Inflammatory macrophage (primary cell): ENCODE measurements around the gene BAHCC1.

Experiments
- DNase-seq, 2 donors: peaks; one replicate each; pipeline ENCODE4 v3.0.0-alpha.2; 2020 to 2022

Gene BAHCC1

DNA sequence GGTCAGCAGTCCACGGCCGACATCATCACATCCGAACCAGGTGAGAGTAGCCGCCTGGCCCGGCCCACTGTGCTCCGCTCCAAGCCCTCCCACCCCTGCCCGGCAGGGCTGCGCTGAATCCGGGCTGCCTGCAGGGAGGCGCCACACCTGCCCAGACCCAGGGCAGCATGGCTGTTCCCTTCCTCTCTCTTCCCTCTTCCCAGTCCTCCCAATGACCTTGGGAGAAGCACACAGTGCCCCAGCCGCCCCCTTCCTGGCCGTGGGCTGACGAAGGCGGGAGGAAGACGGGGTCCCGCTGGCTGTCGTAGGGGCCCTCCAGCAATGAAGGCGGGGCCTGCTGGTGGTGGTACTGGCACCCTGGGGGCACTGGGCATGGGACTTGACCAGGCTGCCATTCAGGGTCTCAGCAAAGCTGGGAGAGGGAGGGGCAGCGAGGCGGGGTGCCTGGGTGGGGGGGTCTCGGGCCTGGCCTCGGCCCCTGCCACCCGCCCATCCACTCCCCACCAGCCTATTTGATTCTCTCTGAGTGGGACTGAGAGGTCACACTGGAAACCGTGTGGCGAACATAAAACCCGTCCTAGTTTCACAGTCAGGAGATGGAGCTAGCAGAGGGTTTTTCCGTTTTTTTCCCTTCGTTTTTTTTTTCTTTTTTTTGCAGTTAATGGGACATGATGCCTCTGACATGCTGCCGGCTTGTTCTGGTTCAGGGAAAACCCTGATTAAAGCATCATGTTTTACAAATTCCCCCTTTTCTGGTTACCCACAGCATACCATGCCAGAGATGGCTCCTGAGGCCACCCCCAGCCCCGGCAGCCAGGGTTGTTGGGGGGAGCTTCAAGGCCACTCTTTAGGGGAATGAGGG is 50.6 kb downstream of the BAHCC1 start:
- no peak for DNase-seq

DNA sequence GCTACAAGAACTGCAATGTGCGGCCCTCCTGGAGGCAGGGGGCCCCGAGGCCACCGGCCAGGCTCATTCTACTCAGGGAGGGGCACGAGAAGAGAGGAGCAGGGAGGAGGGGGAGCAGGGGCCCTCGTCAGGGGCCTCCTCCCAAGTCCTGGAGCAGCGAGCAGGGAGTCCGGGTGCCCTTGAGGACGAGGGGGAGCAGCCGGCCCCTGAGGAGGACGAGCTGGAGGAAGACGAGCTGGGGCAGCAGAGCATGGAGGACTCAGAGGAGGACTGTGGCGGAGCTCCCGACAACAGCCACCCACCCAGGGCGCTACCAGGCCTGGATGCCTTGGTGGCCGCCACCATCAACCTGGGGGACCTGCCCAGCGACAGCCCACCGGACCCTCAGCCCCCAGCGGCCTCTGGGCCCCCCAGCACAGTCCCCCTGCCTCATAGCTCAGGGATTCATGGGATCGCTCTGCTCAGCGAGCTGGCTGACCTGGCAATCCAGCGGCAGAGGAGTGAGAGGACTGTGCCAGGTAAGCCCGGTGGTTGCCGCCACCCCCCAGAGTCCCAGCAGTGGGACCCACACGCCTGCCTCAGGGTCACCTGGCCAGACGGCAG is 52.2 kb downstream of the BAHCC1 start:
- DNase-seq: no peak

DNA sequence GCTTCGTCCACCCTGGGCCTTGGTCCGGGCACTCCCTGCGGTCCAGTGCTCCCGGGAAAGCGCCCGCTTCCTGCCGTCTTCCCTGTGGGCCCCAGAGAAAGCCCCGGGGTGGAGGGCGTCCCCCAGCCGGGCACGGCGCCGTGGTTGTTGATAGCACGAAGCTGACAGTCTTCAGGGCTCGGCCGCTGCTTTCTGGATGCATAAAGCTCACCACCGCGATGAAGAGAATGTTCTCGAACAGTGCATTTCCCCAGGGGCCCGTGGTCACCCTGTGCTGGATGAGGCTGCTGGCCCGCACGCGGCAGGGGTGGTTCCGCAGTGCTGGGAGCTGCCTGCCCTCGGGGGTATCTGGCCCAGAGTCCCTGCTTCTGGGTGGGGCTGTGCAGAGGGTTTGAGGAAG is 53.2 kb downstream of the BAHCC1 start:
- DNase-seq: no peak

DNA sequence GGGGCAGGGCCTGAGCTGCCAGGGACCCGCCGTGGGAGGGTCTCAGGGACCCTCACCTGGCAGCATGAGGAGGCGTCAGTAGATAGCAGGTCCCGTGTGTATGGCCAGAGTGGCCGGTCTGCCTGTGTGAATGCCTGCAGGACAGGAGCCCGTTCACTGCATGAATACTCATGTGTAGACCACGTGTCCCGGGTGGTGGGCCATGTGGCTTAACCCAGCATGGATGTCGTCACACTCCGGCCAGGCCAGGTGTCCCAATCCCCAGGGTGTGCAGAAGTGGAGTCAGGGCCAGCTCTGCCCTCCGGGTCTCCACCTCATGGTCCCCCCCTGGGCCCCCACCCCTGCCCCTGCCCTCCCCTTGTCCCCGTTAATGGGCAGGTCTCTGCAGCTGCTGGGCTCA is 53.7 kb downstream of the BAHCC1 start:
- no peak for DNase-seq

DNA sequence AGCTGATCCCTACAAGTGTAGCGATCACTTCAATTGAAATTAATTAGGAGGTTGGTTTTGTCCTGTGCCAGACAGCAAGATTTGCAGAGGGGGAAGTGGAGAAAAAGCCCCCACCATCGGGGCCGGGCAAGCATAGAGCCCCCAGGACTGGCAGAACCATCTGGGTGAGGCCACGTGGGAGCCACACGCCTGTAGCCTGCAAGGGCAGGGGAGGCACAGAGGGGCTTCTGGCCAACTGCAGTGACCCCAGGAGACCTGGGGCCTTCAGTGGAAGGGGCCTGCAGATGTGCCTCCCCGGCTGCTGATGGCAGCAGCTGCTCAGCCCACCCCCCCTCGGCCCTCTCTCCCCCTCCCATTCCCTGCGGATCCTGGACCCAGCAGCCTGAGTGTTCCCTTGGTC is 54.1 kb downstream of the BAHCC1 start:
- DNase-seq: no peak

DNA sequence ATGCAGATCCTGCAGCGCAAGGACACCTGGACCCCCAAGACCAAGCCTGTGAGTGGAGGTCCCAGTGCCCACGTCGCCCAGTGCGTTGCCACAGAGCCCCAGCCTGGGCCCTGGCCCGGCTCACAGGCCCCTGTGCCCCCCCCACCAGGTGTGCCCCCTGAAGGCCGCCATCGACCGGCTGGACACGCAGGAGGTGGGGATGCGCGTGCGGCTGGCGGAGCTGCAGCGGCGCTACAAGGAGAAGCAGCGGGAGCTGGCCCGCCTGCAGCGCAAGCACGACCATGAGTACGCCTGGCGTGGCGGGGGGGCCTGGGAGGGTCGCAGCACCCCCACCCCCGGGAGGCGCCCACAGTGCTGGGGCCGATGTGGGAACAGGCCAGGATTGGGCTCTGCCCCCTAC is 56.6 kb downstream of the BAHCC1 start:
- DNase-seq: no peak

DNA sequence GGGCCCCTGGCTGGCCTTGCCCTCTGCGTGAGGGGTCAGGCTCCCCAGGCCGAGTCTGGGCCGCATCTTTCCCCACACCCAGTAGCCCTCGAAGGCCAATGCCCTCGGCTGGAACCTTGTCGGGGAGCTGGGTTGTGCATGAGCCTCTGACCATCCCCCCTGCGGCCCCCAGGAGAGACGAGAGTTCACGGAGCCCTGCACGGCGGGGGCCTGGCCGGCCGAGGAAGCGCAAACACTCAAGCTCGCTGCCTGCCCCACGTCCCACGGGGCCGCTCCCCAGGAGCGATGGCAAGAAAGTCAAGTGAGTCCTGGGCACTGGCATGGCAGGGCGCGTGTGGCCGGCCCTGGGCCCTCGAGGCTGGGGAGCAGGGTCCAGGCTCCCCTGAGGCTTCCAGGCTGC is 57.3 kb downstream of the BAHCC1 start:
- no peak for DNase-seq

DNA sequence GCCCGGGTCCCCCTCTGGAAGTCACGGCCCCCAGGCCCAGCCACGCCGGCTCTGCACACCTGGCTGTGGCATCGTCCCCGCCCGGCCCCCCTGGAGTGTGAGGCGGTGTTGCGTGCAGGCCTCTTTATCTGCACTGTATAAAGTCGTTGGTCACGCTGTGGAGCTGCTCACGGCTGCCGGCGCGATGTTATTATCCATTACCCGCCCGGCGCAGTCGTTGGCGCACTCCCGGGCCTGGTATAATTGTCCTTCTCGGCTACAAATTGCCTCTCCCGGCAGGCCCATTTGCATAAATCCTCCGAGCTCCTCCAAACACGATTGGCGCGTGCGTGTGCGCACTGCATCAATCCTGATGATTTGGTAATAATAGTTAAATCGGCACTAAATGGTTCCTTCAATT is 57.8 kb downstream of the BAHCC1 start:
- no peak for DNase-seq

DNA sequence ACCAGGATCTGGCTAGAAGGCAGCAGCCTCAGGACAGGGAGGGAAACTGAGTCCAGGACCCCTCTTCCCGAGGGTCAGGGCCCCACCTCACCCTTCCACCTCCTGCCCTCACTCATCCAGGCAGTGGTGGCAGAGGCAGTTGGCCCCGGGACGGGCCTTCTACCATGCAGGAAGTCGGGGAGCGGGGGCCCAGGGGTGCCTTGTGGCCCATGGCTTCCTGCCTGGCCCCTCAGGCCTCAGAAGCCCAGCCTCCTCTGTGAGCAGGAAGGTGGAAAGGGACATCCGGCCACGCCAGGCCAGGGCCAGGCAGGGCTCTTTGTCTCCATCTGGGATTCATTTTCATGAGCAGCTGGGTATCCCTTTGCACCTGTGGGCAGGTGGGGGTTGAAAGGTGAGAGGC is 58.5 kb downstream of the BAHCC1 start:
- no peak for DNase-seq

DNA sequence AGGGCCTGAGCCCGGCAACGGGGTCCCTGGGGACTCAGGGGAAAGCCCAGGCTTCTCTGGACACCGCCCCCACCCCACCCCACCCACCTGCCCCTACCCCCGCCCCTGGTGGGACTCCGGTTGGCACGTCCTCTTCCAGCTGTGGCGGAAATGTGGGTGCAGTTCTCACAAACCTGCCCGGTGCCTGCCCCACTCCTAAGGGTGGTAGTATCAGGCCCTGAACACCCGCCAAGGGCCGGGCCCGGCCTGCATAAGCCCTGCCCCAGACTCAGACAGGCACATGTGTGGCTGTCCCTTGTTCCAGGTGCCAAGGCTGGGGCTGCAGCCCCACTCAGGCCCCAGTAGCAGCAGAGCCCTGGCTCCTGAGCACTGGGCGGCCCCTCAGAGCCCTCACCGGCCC is 59.2 kb downstream of the BAHCC1 start:
- DNase-seq: no peak

DNA sequence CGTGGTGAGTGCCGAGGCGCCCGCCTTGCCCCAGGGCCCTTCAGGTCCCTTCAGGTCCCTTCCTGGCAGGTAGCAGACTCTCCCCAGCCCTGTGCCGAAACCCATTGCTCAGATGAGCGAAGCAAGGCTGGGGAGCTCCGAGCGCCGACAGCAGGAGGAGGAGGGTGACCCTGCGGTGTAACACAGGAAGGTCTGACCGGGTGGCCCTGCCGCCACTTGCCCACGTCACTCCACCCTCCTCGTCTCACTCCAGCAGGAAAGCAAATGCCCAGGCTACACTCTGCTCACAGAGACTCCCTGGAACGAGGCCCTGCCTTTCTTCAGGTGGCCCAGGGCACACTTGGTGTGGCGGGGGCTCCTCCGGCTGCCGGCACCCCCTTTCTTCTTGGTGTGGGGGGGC is 60.1 kb downstream of the BAHCC1 start:
- no peak for DNase-seq

DNA sequence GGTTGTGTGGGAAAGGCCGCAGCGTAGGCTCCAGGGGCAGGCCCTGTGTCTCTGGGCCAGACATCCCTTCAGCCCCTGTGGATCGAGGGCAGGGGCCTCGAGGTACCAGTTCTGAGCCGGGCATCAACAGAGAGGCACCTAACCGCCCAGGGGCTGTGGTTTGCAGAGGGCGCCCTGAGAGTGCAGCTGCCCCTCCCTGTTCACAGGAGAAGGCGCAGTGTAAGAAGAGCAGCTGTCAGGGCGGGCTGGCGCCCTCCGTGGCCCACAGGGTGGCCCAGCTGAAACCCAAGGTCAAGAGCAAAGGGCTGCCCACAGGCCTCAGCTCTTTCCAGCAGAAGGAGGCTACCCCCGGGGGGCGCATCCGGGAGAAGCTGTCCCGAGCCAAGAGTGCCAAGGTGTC is 60.8 kb downstream of the BAHCC1 start:
- no peak for DNase-seq

DNA sequence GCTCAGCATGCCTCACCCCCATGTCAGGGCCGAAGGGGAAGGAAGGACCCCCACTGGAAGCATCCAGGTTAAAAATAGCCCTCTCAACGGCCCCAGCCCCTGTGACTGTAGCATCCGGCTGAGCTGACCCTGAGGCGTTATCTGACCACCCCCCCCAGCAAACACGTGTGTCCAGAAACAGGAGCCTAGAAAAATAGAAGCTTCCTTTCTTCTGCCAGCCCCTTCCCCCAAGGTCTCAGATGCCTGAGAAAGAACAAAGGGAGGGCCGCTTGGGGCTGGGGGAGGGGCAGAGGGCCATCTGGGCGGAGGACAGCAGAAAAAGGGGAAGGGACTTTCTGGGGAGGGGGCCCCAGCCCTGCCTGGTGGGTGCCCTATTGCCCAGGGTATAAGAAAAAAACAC is 61.5 kb downstream of the BAHCC1 start:
- DNase-seq: no peak

DNA sequence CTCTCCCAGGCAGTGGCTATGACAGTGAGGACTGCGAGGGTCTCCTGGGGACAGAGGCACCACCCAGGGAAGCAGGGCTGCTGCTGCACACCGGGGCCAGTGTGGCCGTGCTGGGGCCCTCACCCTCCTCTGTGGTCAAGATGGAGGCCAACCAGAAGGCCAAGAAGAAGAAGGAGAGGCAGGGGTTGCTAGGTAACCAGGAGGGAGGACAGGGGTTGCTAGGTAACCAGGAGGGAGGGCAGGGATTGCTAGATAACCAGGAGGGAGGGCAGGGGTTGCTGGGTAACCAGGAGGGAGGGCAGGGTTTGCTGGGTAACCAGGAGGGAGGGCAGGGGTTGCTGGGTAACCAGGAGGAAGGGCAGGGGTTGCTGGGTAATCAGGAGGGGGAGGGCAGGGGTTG is 62.1 kb downstream of the BAHCC1 start:
- no peak for DNase-seq

DNA sequence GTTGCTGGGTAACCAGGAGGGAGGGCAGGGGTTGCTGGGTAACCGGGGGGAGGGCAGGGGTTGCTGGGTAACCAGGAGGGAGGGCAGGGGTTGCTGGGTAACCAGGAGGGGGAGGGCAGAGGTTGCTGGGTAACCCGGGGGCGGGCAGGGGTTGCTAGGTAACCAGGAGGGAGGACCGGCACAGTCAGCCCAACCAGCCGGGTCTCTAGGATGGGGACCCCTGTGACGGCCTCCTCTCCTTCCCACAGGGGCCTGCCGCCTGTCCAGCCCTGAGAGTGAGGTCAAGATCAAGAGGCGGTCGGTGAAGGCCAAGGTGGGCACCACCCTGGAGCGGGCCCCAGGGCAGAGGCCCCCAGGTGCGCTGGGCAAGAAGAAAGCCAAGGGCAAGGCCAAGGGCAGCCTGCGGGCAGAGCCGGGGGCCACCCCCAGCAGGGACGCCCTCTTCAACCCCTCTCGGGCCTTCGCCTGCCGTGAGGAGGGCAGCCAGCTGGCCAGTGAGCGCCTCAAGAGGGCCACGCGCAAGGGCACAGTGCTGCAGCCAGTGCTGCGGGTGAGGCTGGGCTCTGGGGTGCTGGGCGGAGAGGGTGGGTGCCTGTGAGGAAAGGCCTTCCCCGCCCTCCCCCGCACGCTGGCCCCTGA is 62.8 kb downstream of the BAHCC1 start:
- DNase-seq: no peak

DNA sequence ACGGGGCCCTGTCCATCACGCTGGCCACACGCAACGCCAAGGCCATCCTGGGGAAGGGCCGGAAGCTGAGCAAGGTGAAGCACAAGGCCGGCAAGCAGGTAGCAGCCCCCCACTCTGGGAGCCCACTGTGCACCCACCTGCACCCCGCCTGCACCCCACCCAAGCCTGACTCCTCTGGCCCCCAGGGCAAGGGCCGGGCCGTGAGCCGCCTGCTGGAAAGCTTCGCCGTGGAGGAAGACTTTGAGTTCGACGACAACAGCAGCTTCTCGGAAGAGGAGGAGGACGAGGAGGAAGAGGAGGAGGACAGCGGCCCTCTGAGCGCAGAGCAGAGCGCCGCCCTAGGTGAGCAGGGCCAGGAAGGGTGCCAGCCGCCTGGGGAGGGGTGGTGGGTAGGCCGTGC is 63.4 kb downstream of the BAHCC1 start:
- DNase-seq: no peak

DNA sequence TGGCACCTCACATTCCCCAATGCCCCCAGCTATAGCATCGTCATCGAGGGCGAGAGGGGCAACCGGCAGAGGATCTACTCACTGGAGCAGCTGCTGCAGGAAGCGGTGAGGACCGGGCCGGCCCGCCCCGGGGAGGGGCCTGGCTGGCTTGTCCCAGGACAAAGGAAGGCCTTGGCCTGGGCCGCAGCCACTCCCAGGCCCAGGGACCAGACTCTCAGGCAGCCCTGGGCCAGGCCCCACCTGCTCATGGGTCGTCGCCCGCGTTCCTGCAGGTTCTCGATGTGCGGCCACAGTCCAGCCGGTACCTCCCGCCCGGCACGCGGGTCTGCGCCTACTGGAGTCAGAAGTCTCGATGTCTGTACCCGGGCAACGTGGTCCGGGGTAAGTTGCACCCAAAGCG is 64.0 kb downstream of the BAHCC1 start:
- DNase-seq: no peak

DNA sequence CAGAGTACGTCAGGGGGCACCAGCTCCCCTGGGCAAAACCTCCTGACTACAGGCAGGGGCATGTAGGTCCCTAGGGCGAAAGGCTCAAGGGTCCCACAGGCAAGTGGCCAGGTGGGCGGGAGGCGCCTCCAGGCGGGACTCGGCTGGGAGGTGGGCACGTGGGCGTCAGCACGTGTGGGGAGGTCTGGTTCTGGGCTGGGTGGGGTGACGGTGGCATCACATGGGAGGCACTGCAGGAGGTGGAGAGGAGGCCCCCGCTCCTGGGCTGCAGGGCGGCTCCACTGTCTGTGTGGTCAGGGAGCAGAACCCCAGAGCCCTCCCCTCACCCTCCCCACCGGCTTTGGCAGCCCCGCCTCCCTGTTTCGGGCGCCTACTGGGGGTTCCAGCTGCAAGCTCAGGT is 64.6 kb downstream of the BAHCC1 start:
- DNase-seq: no peak

DNA sequence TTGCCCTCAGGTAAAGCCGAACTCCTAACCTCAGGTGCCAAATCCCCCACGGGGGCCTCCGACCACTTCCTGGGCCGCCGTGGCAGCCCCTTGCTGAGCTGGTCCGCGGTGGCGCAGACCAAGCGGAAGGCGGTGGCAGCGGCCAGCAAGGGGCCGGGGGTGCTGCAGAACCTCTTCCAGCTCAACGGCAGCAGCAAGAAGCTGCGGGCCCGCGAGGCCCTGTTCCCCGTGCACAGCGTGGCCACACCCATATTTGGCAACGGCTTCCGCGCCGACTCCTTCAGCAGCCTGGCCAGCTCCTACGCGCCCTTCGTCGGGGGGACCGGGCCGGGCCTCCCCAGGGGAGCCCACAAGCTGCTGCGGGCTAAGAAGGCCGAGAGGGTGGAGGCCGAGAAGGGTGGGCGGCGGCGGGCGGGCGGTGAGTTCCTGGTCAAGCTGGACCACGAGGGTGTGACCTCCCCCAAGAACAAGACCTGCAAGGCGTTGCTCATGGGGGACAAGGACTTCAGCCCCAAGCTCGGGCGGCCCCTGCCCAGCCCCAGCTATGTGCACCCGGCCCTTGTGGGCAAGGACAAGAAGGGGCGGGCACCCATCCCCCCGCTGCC is 65.7 kb downstream of the BAHCC1 start:
- DNase-seq: peak; percentile 76 to 78

DNA sequence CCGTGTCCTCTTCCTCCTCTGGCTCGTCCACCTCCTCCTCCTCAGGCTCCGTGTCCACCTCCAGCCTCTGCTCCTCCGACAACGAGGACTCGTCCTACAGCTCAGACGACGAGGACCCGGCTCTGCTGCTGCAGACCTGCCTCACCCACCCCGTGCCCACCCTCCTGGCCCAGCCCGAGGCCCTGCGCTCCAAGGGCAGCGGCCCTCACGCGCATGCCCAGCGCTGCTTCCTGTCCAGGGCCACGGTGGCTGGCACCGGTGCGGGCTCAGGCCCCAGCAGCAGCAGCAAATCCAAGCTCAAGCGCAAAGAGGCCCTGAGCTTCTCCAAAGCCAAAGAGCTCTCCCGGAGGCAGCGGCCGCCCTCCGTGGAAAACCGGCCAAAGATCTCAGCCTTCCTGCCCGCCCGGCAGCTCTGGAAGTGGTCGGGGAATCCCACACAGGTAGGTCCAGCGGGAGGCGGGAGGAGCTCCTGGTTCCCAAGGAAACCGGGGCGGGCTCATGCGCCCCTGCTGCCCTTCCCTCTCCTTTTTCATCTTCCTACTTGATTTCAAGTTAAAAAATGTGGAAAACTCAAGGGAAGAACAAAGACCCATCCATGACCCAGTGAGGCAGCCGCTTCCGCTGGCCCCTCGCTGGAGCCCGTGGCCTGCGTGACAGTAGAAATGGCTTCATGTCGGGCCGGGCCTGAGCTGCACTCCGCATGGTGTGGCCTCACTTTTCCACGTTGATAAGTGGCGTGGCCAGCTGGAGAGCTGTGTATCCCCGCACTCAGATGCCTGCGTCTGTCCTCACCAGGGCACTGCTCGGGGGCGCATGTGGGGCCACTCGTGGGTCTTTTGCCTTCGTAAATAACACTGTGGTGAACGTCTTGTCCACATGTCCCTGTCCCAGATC is 66.6 kb downstream of the BAHCC1 start:
- DNase-seq: no peak

DNA sequence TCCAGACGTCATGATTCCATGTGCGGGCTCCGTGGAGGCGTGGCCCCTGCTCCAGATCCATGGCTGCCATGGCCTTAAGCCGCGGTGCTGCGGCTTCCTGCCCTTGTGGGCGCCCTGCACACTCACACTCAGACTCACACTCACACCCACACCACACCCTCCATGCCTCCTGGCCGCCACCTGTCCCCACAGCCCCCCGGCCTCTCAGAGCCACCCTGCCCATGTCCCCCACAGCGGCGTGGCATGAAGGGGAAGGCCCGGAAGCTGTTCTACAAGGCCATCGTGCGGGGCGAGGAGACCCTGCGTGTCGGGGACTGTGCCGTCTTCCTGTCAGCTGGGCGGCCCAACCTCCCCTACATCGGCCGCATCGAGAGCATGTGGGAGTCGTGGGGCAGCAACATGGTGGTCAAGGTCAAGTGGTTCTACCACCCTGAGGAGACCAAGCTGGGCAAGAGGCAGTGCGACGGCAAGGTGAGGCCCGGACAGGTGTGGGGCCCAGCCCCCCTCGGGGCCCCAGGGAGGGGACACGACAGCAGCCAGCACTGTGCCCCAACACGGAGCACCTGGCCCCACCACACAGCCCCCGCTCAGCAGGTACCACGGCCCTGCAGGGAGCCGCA is 67.4 kb downstream of the BAHCC1 start:
- DNase-seq: no peak

DNA sequence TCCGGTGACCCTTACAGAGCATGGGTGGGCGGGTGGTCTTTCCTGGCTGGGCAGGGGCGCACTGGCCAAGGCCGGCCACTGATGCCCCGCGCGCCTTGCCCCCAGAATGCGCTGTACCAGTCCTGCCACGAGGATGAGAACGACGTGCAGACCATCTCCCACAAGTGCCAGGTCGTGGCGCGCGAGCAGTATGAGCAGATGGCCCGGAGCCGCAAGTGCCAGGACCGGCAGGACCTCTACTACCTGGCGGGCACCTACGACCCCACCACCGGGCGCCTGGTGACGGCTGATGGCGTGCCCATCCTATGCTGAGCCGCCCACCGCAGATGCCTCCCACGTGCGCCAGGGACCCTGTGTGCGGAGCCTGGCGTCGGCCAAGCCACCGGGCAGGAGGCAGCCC is 68.2 kb downstream of the BAHCC1 start:
- DNase-seq: no peak
